ENCODE results near the gene SUMF1.
A peak's percentile ranks its signal among the peaks of the same experiment; 100 is the strongest.

SUMF1 gene

DNA sequence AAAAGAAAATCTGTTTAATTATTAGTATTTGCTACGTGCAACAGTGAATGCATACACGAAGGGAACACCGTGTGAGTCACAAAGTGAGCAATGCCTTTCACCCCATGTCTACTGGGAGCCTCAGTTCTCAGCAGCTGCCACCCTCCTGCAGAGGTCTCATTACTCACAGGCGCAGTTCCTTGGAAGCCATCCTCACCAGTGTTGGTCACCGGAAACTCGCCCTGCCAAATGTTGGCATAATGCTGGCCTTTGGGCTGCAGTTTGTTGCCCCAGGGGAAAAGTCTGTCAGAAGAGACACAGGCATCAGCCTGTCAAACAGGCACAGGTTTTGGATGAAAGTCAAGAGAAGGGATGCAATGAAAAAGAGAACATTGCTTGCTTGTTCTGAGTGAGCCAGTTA is 50.1 kb downstream of the SUMF1 start:
- no peak overlapping the region for H3K4me3 ChIP-seq (ENCODE audit: low read depth, low read length)
- TF ChIP-seq, protein P1, sequence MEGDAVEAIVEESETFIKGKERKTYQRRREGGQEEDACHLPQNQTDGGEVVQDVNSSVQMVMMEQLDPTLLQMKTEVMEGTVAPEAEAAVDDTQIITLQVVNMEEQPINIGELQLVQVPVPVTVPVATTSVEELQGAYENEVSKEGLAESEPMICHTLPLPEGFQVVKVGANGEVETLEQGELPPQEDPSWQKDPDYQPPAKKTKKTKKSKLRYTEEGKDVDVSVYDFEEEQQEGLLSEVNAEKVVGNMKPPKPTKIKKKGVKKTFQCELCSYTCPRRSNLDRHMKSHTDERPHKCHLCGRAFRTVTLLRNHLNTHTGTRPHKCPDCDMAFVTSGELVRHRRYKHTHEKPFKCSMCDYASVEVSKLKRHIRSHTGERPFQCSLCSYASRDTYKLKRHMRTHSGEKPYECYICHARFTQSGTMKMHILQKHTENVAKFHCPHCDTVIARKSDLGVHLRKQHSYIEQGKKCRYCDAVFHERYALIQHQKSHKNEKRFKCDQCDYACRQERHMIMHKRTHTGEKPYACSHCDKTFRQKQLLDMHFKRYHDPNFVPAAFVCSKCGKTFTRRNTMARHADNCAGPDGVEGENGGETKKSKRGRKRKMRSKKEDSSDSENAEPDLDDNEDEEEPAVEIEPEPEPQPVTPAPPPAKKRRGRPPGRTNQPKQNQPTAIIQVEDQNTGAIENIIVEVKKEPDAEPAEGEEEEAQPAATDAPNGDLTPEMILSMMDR (IDR thresholded peaks at IDR 0.05; ENCODE audit: control insufficient read depth, extremely low read depth, insufficient read depth), result 0 out of 2 replicates have a peak, but pooled peaks have one; percentile 10
- DNase-seq (ENCODE audit: low read depth), result peak; percentile 94

DNA sequence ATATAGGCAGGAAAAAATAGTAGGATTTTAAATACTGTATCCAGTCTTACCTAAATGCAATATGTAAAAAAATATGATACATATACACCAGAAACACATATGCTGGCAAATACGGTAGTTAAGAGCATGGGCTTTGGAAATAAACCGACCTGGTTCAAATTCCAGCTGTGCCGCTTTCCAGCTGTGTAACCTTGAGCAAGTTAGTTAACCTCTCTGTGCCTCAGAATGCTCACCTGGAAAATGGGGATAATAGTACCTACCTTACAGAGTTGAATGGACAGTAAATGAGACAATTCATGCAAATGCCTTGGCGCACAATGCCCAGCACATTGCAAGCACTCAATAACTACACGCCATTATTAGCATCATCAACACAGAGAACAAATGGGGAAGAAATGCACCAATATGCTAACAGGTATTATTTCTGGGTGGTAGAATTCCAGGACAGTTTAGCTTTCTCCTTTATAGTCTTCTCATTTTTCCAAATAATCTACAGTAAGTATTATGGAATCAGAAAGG is 50.6 kb downstream of the SUMF1 start:
- TF ChIP-seq, protein P1 (IDR thresholded peaks at IDR 0.05; ENCODE audit: control insufficient read depth, extremely low read depth, insufficient read depth), result no peak
- no peak overlapping the region for H3K4me3 ChIP-seq (ENCODE audit: low read depth, low read length)
- DNase-seq (ENCODE audit: low read depth), result no peak

DNA sequence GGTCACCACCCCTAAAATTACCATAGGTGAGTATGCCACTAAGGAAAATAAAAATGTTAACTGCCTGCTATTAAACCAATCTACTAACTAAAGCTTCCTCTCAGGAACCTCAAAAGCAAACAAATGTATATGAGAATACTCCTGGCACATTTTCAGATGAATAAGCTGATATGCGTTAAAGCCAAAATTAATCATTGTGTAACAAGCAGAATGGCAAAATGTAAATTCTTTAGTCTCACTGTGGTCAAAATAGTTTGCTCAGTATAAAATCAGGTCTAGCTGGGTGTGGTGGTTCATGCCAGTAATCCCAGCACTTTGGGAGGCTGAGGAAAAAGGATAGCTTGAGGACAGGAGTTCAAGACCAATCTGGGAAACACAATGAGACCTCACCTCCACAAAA is 53.6 kb downstream of the SUMF1 start:
- peak; percentile 59 for DNase-seq (ENCODE audit: low read depth)
- no peak overlapping the region for H3K4me3 ChIP-seq (ENCODE audit: low read depth, low read length)
- TF ChIP-seq, protein P1 (IDR thresholded peaks at IDR 0.05; ENCODE audit: control insufficient read depth, extremely low read depth, insufficient read depth), result no peak

DNA sequence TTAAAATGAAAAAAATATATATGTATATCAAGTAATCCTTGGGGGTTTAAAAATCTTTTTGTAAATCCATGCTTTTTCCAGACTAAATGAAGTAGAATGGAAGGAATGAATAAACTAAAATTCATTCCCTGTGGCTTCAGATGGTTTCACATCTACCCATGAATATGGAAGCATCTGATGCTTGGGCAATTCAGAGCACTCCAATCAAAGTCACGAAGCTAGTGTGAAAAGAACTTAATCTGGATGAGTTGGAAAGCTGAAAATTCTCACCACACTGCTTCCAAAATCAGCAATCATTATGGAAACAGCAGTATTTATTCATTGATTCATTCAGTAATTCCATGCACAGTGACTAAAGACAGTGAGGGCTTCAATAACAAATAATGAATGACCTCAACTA is 55.2 kb downstream of the SUMF1 start:
- TF ChIP-seq, protein P1 (IDR thresholded peaks at IDR 0.05; ENCODE audit: control insufficient read depth, extremely low read depth, insufficient read depth), result no peak
- no peak overlapping the region for H3K4me3 ChIP-seq (ENCODE audit: low read depth, low read length)
- DNase-seq (ENCODE audit: low read depth), result no peak

DNA sequence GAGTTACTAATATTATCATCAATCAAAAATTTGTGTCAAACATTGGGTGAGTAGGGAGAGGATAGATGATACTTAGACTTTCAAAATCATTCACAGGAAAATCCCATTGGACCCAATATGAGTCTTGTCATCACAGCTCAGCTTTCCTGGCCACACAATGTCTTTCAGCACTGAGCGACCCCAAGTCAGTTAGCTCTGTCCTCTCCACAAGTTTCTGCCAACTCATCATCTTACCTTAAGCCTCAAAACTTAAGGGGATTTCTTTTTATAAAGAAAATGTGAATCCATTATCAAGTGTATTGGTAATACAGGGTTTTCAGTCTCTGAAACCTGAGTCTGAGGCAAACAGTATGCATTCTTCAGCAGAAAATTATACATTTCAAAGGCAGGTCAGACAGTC is 55.8 kb downstream of the SUMF1 start:
- no peak for DNase-seq (ENCODE audit: low read depth)
- TF ChIP-seq, protein P1 (IDR thresholded peaks at IDR 0.05; ENCODE audit: control insufficient read depth, extremely low read depth, insufficient read depth), result no peak
- H3K4me3 ChIP-seq (ENCODE audit: low read depth, low read length), result no peak overlapping the region

DNA sequence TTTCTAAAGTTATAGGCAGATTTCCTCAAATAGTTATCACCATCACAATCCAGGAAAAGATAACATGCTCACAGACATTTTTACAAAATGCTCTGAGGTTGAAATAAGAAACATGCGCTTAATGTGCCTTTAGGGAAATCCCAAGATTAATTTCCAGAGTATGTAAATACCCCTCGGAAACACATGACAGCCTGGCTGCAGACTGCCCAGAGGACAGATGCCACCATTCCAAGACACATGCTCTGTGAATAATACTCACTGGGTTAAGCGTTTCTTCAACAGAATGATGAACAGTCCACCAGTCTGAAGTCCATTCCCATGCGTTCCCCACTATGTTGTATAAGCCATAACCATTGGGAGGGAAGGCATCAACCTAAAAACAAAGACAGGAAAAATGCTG is 56.5 kb downstream of the SUMF1 start:
- H3K4me3 ChIP-seq (ENCODE audit: low read depth, low read length), result no peak overlapping the region
- TF ChIP-seq, protein P1 (IDR thresholded peaks at IDR 0.05; ENCODE audit: control insufficient read depth, extremely low read depth, insufficient read depth), result no peak
- DNase-seq (ENCODE audit: low read depth), result no peak

DNA sequence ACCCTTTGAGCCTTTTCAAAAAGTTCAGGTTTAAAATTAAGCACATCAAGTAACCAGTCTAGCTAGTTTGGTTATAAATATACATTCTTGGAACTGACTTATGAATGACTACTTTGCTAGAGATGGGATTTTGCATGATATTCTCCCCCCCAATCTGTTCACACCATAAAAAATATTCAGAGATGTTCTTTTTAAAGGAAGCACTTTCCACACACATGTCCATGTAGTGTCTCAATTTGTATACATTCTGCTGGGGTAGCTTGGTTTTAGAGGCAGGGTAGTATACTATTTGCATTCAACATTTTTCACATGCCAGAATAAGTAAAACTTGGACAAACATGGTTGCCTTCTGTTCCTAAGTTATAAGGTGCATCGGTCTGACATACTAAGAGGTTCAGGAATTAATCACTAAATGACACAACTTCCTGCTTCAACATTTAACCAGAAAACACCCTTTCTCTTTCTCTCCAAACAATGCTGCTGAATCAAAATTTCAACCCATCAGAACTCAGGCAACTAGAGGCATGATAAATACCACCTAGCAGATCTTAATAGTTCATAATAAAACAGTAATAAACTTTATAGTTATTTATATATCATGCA is 57.0 kb downstream of the SUMF1 start:
- no peak for DNase-seq (ENCODE audit: low read depth)
- no peak overlapping the region for H3K4me3 ChIP-seq (ENCODE audit: low read depth, low read length)
- TF ChIP-seq, protein P1 (IDR thresholded peaks at IDR 0.05; ENCODE audit: control insufficient read depth, extremely low read depth, insufficient read depth), result no peak

All from LNCaP clone FGC (cell line).